Activated CD8-positive, alpha-beta memory T cell treated with anti-CD3 and anti-CD28 coated beads for 24 hours (primary cell): ENCODE data around the gene CFAP20.

Experiments
- DNase-seq: peaks from one replicate; pipeline ENCODE4 v3.0.0-alpha.2; 2020

CFAP20 gene

DNA sequence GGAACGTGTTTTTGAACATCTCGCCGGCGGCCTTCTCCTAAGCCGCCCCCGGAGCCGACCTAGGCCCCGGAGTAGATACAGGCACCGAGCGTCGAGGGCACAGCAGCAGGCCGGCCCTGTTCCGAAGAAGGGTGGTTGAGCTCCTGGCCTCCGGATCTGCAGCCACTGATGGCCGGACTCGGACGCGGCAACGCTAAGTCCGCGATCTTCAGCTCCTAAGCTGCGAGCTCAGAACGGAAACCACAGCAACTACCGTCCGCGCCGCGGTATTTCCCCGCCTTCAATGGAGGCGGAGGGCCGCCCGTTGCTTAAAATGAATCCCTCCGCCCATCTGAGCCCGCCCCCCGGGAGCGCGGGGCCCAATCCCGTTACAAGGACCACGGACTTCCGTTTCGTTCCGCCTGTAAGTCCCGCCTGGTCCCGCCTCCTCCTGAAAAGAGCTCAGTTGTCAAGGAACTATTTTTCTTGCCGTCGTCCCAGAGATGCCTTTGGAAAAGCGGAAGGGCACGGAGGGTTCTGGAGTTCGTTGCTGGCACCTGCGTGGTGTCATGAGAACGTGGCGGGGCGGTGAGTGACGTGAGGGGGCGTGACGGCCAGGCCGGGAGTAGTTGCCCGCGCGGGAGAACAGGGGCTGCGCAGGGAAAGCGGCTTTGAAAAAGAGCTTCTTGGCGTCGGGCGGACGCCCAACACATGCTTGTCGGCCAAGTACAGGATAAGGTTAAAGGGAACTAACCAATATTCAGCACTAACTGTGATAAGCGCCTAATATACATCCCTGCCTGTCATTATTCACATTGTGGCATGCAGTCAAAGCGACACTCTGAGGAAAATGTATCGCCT is at the start of gene CFAP20:
Gene CFAP20, minus strand, starts transcription at position 285 of the 840 bp plus-strand sequence. Its CDS starts 266 bp downstream, at position 19.
- peak; percentile 97 for DNase-seq

DNA sequence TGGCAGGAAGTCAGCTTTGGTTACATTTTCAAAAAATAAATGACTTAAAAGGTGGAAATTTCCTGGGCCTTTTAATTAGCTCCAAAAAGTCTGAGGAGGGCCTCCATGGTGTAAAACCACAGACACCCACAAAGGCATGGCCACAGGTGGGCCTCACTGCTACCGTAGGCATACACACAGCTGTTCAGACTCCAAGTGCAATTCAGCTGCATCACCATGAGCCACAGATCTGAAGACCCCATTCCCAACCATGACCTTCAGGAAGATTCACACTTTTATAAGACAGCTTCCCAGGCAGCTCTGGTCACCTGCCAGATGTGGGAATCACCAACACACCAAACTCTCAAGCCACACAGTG is 48.2 kb upstream of the CFAP20 start:
- no peak for DNase-seq

DNA sequence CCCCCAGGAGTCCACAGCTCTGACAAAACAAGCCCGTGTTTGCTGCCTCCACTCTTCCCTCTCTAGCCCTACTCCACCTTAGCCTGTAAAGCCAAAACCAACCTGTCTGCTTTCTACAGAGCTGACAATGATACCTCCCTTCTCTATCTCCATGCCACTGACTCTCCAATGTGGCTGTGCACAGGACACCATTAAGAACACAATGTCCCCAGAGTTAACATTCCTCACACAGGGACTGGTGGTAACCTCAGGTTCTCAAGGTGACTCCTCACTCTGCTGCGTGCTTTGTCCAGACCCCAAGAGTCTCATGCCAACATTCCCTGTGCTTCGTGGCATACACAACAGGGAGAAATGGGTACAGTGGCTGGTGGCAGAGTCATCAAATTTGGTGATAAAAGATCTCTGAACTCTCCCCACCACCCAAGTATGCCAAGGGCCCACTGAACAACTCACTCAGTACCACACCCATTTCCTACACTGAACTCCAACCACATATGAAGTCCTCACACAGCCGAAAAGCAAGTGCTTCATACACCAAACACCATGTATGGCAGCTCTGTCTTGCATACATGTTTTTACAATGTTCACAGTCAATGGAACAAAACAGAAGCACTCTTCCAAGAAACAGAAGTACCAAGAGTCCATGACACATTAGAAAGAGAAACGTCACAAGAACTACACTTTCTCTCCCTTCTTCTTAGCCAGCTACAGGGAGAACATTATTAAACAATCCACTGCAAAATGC is 47.6 kb upstream of the CFAP20 start:
- DNase-seq: no peak

DNA sequence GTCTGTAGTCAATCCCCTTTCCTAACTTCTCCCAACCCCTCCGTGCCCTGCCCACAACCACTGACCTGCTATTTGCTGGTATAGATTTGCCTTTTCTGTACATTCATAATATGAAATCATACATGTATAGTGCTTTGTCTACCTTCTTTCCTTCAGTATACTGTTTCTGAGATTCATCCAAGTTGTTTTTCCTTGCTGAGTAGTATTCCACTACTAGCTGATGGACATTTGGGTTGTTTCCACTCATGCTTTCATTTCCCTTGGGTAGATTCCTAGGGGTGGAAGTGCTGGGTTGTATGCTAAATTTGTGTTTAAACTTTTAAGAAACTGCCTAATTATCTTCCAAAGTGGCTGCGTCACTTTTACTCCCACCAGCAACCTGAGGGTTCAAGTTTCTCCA is 41.0 kb upstream of the CFAP20 start:
- DNase-seq: no peak

DNA sequence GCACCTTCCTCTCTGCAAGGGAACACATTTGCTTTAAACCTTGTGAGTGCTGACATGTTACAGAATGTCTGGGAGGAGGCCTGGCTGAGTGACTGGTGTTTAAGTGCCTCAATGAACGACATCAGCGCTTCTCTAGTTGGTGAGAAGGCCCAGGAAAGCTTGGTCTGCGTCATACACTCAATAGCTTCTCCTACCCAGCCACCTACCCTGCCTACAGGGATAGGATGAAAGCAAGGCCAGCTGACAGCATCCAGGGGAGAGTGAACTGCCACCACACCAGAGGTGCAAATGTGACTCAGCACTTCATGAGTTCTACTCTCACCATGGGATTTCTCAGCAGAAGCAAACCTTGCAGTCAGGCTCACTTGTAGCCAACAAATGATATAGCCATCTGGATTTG is 31.7 kb upstream of the CFAP20 start:
- no peak for DNase-seq

DNA sequence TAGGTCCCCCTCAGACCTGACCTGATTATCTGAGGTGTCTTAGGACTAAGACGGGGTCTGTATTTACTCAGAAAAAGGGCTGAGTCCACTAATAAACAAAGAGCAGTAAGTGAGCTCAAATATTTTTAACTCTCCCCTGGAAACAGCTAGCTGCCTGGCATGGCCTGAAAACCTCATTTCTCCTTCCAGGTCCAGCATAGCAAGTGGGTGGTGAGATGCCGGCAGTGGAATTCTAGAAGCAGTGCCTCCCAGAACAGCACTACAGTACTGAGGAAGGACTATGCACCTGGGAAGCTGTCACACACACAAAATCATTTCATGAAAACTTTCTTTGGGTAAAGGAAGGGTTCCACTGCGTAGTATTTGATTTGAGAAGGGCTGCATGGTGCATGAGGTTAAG is 29.5 kb upstream of the CFAP20 start:
- DNase-seq: no peak

DNA sequence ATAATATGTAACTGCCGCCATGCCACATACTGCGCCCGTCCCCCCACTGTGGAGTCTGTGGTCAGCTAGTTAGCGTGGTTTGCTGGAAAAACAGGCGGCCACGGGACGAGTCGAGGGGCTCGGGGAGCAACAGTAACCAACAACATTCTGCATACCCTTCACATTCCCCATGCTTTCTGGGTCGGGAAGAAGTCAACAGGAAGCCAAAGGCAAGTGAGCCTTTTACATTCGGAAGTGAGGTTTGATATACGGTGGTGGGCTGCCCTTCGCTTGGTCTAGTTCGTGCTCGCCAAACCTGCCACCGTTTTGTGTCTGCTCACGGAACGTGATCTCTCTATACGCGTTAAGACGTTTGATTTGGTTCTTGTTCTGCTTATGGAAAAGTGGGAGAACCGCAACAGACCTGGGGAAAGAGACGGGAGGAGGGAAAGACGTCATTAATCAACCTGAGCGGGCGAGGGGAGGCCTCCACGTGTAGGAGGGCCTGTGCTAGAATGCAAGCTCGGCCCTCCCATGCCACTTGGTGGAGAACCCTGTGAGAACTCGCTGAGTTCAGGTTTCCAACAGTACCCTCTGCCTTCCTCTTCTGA is 28.9 kb upstream of the CFAP20 start:
- DNase-seq: no peak

DNA sequence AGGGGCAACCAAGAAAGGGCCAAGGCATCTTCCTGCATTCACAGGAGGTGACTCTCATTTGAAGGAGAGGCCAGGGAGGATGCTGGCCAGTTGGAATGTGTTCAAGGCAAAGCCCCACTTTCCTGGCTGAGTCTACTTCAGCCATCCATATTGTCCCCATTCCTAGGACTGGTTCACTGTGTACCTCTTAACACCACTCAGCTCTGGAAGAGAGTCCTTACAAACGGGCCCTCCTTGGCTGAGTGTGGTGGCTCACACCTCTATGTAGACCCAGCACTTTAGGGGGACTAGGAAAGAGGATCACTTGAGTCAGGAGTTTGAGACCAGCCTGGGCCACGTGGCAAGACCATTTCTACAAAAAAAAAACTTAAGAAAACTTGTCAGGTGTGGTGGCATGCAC is 28.1 kb upstream of the CFAP20 start:
- DNase-seq: no peak

DNA sequence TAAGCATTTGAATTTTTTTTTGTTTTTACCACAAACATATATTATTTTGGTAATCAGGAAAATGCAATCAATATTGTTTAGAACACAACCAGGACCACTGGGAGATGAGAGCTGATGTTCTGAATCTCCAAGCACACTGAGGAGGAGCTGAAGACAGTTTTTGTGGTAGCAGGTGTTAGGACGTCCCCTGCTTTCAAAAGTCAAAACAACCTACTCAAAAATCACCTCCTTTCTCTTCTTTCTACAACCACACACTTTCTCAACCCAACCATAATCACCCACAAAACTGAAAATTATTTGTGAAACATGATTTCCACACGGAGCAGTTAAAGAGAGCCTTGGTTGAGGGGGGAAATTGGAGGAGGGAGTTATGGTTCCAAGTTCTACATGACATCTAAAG is 26.7 kb upstream of the CFAP20 start:
- no peak for DNase-seq

DNA sequence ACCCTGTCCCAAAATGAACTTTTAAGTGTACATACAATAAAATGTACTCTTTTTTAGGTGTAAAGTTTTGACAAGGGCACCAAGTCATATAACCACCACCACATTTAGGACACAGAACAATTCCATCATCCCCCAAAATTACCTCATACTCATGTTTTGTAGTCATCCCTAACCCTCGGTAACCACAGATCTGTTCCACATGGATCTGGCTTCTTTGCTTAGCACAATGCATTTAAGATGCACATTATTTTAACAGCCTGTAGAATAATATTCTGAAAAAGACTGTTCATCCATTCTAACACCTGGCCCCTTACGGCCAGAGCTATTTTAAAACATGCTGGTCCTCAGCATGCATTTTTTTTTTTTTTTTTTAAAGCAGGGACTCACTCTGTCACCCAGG is 25.2 kb upstream of the CFAP20 start:
- DNase-seq: no peak

DNA sequence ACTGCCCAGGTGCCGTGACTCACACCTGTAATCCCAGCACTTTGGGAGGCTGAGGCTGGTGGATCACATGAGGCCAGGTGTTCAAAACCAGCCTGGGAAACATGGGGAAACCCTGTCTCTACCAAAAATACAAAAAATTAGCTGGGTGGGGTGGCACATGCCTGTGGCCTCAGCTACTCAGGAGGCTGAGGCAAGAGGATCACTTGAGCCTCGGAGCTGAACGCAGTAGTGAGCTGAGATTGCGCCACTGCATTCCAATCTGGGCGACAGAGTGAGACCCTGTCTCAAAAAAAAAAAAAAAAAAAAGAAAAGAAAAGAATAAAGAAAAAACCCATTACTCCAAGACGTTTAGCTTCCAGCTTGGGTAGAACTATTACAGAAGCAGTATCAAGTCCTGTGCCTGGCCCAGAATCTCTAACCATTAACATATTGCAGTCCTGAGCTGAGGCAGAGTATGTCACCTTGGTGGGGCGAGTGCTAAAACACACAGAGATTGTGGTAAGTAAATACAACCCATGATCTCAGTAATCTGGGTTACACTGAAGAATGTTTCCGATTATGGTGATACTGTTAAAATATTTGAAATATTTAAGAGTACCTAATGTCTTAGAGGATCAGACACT is 23.2 kb upstream of the CFAP20 start:
- DNase-seq: peak; percentile 3

DNA sequence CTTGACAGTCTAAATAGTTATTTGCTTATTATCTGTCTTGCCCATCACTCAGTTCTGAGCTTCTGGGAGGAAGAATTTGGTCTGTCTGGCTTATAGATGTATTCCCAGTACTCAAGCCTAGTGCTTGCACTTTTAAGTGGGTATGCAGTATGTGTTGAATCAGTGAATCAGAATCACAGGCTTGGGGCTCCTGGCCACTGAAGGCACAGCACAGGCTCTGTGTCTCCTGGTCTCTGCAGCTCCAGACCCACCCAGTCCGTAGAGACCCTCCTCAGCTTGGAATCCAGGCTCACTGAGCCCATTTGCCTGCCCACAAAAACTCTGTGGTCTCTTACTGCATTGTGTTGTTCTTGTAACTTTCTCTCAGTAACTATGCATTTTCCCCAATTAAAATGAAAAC is 19.3 kb upstream of the CFAP20 start:
- DNase-seq: no peak

DNA sequence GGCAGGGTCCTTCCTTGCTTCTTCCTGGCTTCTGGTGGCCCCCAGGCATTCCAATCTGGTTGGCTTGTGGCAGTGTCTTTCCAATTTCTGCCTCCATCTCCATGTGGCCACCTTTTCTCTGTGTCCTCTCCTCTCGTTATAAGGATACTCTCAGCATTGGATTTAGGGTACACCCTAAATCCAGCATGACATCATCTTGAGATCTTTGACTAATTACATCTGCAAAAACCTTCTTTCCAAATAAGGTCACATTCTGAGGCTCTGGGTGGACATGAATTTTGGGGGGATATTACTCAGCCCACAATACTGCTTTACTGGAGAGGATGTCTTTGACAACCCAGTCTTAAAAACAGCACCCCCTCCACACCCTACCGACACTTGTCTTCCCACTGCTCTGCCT is 18.9 kb upstream of the CFAP20 start:
- DNase-seq: no peak

DNA sequence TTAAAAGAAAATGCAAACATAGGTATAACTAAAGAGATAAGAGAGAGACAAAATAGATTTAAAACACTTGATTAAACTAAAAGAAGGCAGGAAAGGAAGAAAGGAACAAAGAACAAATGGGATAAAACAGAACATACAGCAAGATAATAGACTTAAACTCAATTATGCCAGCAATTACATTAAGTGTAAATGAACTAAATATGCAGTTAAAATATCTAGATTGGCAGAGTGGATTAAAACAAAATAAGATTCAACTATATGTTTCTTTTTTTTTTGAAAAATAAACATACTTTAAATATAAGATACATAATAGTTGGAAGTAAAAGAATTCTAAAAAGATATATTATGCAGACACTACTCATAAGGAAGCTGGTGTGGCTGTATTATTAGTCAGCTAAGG is 9.7 kb upstream of the CFAP20 start:
- DNase-seq: no peak

DNA sequence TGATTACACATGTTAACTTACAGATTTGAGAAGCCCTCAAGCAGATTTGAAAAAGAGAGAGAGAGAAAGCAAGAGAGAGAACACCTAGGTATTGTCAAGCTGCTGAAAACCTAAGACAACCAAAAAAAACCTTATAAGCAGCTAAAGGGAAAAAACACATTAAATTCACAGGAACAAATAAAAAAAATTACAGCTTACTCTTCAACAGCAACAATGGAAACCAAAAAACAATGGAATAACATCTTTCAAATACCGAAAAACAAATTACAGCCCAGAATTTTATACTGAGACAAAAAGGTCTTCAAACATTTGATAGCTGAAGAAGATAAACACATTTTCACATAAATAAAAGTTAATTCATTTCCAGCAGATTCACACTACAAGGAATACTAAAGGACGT is 8.4 kb upstream of the CFAP20 start:
- no peak for DNase-seq

DNA sequence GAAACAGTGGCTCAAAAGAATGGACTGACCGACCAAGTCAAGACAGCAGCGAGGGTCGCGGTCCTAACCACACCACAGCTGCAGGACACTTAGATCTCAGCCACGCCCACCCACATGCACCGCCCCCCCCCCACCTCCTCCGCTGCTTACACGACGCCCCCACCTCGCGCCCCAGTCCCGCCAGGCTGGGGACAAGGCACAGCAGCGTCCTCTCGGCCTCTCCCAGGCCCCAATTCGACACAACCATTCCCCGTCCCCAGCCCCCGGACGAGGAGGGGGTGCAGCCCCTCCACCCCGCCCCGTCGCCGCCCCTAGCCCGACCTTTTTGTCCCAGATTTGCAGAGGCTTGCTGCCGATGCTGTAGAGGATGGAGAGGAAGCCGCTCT is 477 bp downstream of the CFAP20 start:
- DNase-seq: no peak

DNA sequence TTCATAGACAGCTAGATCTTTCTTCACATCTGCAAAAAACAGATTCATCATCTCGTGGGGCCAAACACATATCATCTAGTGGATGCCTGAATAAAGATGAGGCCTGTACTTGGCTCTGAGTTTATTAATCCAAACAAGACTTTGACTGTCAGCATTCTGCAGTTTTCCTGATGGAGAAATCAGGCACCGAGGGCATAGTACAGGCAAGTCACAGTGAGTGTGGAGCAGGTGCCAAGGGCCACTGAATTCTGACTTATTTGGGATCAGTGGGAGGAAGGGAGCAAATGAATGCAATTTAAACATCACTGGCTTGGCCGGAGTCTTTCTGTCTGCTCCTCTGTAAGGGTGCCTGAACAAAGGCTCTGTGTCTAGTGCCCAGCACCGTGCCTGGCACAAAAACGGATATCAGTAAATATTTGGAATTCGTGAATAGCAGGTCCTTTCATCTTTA is 975 bp downstream of the CFAP20 start:
- DNase-seq: peak; percentile 57

DNA sequence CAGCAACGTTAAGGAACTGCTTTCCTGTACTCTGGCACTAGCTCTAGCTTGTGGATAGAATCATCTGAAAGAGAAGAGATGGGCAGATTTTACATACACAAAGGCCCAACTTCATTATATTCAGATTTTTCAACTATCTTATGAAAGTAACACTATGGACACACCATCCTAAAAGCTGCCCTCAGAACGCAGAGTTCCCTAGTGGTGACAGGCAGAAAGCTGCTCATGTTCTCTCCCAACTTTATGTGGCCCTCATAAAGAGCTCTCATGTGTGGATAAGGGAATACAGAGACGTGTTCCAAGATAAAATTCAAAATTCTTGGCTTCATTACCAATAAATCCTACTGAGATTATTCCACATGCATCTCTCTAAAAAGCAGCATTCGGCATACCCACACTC is 1.5 kb downstream of the CFAP20 start:
- no peak for DNase-seq

DNA sequence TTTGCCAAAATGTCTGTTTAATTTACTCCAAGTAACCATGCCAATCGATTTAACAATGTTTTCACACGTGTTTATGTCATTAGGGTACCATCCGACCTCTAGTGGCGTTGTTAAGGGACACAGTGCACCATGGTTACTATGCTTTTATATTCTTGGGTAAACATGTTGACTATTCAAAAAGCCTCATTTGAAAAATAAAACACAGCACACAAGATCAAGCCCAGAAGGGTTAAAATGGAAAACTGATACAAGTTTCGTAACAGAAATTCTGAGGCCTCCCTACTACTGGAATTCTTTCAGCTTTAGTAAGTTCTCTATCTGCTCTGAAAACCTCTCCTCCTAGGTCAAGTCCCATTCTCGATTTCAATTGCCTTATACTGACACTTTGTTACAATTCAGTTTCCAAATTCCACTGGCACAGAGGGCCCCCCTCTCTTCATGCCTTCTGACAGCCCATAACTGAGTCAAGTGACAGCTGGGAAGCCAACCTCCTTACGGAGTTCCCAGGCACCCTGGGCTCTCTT is 2.1 kb downstream of the CFAP20 start:
- DNase-seq: no peak

DNA sequence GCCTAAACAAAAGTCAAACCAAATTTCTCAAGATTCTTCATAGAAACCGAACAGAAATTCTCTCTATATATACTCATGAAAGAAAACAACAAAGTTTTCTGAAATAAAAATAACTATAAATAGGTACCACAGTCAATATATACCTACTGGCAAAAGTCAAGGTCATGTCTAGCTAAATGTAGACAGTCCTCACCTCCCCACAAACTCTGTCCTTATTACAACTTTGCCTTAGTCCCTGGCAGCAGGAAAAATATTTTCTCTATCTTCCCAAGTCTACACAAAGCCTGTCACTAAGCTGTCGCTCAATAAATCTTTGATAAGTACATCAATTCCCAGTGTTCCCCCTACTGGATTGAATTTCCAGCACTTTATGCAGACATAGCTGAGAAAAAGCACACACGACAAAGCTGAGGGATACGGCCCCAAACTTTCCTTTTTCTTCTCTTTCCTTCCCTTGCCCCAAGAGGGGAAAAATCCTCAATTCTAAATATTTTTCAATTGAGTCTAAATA is 2.7 kb downstream of the CFAP20 start:
- no peak for DNase-seq

DNA sequence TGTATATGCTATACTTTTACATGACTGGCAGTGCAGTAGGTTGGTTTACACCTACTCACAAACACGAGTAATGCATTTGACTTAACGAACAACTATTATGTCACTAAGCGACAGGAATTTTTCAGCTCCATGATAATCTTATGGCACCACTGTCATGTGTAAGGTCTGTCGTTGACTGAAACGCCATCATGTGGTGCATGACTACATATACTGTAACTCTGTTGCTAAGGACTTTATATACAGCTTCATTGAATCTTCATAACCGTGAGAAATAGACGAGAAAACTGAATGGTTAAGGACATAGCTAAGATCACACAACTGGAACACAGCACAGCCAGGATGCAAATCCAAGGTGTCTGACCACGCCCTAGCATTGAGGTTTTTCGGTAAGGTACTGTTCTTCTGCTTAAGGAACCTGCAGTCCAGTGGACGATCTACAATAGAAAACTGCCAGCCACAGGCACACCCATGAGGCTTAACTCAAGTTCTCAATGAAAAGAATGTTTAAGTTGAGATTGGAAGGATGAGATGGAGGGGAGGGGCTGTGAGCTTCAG is 3.3 kb downstream of the CFAP20 start:
- no peak for DNase-seq

DNA sequence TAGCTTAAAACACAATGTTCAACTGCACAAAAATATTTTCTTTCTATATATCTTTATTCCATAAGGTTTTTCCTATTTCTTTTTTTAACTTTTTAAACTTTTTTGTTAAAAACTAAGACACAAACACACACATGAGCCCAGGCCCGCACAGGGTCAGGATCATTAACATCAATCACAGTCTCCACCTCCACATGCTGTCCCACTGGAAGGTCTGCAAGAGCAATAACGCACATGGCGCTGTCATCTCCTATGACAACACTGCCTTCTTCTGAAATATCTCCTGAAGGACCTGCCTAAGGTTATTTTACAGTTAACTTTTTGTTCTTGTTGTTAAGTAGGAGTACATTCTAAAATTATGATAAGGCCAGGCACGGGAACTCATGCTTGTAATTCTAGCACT is 4.1 kb downstream of the CFAP20 start:
- no peak for DNase-seq

DNA sequence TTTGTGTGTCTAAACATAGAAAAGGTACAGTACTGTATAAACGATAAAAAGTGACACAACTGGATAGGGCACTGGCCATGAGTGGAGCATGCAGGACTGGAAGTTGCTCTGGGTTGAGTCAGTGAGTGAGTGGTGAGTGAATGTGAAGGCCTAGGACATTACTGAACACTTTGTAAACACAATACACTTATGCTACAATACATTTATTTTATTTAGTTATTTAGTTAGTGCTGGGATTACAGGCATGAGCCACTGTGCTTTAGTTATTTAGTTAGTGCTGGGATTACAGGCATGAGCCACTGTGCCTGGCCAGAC is 4.6 kb downstream of the CFAP20 start:
- no peak for DNase-seq
